ENCODE results near the gene CCDC6.
"Not testable (repeated sequence)": the region's sequence is repeated elsewhere in the genome, so short reads cannot be mapped to it uniquely, and the experiment has no call there.

Gene CCDC6

GRCh38 chr10:59880971-59881510 is 25.3 kb downstream of the CCDC6 start:
- Histone ChIP-seq H3K36me3 (ENCODE audit: control insufficient read depth, insufficient read depth, low read length) (no peaks in the 10 kb centered on the region), H3K9me3 (ENCODE audit: control insufficient read depth, low read length) (no peaks in the 10 kb centered on the region), H3K4me1 (ENCODE audit: control insufficient read depth, insufficient read depth, low read length, poor library complexity, severe bottlenecking) (peaks cover 9% of the 10 kb centered on the region), H3K27ac (ENCODE audit: low read depth, low read length, severe bottlenecking) (no peak overlapping the region), H3K4me3 (ENCODE audit: extremely low read depth, insufficient read depth, low read length, poor library complexity, severe bottlenecking) (no peak overlapping the region)
- WGBS, 2 experiments (ENCODE audit: insufficient coverage in 2 of 2), result 77 to 79% methylated on average over 4 to 6 of the region's 6 CpGs

DNA sequence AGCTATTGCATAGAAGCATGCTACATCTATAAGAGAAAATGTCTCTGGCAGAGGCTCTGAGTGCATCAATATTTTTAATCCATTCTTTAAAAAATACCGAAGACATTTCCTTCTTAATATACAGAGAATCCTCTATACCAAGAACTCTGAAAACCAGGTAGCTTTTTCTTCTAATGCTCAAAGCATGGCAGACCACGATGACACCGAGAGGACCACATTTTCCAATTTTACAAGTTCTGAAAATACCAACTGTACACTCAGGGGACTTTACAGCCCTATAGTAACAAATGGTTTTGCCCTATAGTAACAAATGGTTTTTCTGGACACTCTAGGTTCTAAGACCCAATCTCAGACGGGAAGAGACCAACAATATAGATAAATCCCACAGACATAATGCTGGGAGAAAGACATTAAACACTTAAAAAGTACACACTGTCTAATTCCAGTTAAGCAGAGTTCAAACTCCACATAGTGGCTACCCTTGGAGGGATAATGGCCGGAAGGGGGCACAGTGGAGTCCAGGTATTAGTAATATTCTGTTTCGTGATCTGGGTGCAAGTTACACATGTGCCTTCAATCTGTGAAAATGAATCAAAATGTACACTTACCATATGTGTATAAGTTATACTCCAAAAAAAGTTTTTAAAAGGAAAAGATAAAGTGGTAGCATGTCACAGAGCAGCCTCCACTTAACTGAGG is 26.2 kb downstream of the CCDC6 start:
- WGBS, 2 experiments (ENCODE audit: insufficient coverage in 2 of 2), result 95 to 96% methylated on average over 3 of the region's 6 CpGs
- Histone ChIP-seq H3K9me3 (ENCODE audit: control insufficient read depth, low read length) (no peaks in the 10 kb centered on the region), H3K36me3 (ENCODE audit: control insufficient read depth, insufficient read depth, low read length) (no peaks in the 10 kb centered on the region), H3K27ac (ENCODE audit: low read depth, low read length, severe bottlenecking) (no peak overlapping the region), H3K4me1 (ENCODE audit: control insufficient read depth, insufficient read depth, low read length, poor library complexity, severe bottlenecking) (peaks cover 9% of the 10 kb centered on the region), H3K4me3 (ENCODE audit: extremely low read depth, insufficient read depth, low read length, poor library complexity, severe bottlenecking) (no peak overlapping the region)

GRCh38 chr10:59879363-59879913 is 26.9 kb downstream of the CCDC6 start:
- Histone ChIP-seq H3K9me3 (ENCODE audit: control insufficient read depth, low read length) (no peaks in the 10 kb centered on the region), H3K27ac (ENCODE audit: low read depth, low read length, severe bottlenecking) (no peak overlapping the region)
- 83 to 85% methylated on average over 2 to 3 of the region's 4 CpGs for WGBS, 2 experiments (ENCODE audit: insufficient coverage in 2 of 2)

DNA sequence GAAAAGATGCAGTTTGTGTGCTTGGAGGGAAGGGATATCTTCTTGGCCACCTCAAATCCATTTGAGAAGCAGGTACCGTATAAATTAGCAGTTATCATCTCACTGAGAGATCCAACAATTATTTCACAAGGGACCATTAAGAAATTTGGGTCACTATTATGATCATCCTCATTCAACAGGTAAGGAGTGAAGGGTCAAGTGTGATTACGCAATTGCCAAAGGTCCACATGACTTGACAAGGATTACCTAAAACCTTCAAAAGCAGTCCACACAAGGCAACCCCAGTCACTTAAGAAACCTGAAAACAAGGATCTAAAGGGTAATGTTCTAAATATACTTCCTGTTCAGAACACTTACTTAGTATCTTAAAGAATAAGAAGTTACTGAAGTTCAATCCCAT is 27.4 kb downstream of the CCDC6 start:
- H3K27ac ChIP-seq (ENCODE audit: low read depth, low read length, severe bottlenecking), result no peak overlapping the region
- no peaks in the 10 kb centered on the region for H3K36me3 ChIP-seq (ENCODE audit: control insufficient read depth, insufficient read depth, low read length)
- H3K9me3 ChIP-seq (ENCODE audit: control insufficient read depth, low read length), result no peaks in the 10 kb centered on the region
- 100% methylated on average over 1 of the region's 2 CpGs; no CpG with 5 or more reads in 1 of the 2 experiments for WGBS, 2 experiments (ENCODE audit: insufficient coverage in 2 of 2)
- H3K4me3 ChIP-seq (ENCODE audit: extremely low read depth, insufficient read depth, low read length, poor library complexity, severe bottlenecking), result no peak overlapping the region
- peaks cover 9% of the 10 kb centered on the region for H3K4me1 ChIP-seq (ENCODE audit: control insufficient read depth, insufficient read depth, low read length, poor library complexity, severe bottlenecking)

More at GRCh38 chr10:59879363-59879913, 26.9 kb downstream of the CCDC6 start:
- Histone ChIP-seq H3K36me3 (ENCODE audit: control insufficient read depth, insufficient read depth, low read length) (no peaks in the 10 kb centered on the region), H3K4me1 (ENCODE audit: control insufficient read depth, insufficient read depth, low read length, poor library complexity, severe bottlenecking) (peaks cover 9% of the 10 kb centered on the region), H3K4me3 (ENCODE audit: extremely low read depth, insufficient read depth, low read length, poor library complexity, severe bottlenecking) (no peak overlapping the region)

GRCh38 chr10:59878289-59878688 is 28.1 kb downstream of the CCDC6 start:
- 90 to 91% methylated on average over 1 to 2 of the region's 2 CpGs for WGBS, 2 experiments (ENCODE audit: insufficient coverage in 2 of 2)
- no peak overlapping the region for H3K4me3 ChIP-seq (ENCODE audit: extremely low read depth, insufficient read depth, low read length, poor library complexity, severe bottlenecking)
- no peak overlapping the region for H3K27ac ChIP-seq (ENCODE audit: low read depth, low read length, severe bottlenecking)
- peaks cover 9% of the 10 kb centered on the region for H3K4me1 ChIP-seq (ENCODE audit: control insufficient read depth, insufficient read depth, low read length, poor library complexity, severe bottlenecking)
- H3K9me3 ChIP-seq (ENCODE audit: control insufficient read depth, low read length), result no peaks in the 10 kb centered on the region
- H3K36me3 ChIP-seq (ENCODE audit: control insufficient read depth, insufficient read depth, low read length), result no peaks in the 10 kb centered on the region

- WGBS, 2 experiments (ENCODE audit: insufficient coverage in 2 of 2), result 93 to 100% methylated on average over 4 of the region's 7 CpGs
- H3K4me3 ChIP-seq (ENCODE audit: extremely low read depth, insufficient read depth, low read length, poor library complexity, severe bottlenecking), result no peak overlapping the region
- H3K9me3 ChIP-seq (ENCODE audit: control insufficient read depth, low read length), result no peaks in the 10 kb centered on the region
- H3K27ac ChIP-seq (ENCODE audit: low read depth, low read length, severe bottlenecking), result no peak overlapping the region
- H3K4me1 ChIP-seq (ENCODE audit: control insufficient read depth, insufficient read depth, low read length, poor library complexity, severe bottlenecking), result peaks cover 9% of the 10 kb centered on the region
- H3K36me3 ChIP-seq (ENCODE audit: control insufficient read depth, insufficient read depth, low read length), result no peaks in the 10 kb centered on the region
Measured at GRCh38 chr10:59877191-59877671, 29.1 kb downstream of the CCDC6 start.

DNA sequence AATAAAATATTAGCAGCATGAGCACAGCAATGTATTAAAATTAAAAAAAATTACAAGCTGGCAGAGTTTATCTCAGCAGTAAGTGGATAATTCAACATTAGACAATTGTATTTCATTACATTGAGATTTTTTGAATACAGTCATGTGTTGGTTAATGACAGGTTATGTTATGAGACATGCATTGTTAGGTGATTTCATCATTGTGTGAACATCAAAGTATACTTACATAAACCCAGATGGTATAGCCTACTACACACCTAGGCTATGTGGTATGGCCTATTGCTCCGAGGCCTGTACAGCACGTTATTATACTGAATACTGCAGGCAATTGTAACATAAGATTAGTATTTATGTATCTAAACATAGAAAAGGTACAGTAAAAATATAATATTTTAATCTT is 29.7 kb downstream of the CCDC6 start:
- peaks cover 9% of the 10 kb centered on the region for H3K4me1 ChIP-seq (ENCODE audit: control insufficient read depth, insufficient read depth, low read length, poor library complexity, severe bottlenecking)
- no peaks in the 10 kb centered on the region for H3K36me3 ChIP-seq (ENCODE audit: control insufficient read depth, insufficient read depth, low read length)
- H3K9me3 ChIP-seq (ENCODE audit: control insufficient read depth, low read length), result no peaks in the 10 kb centered on the region
- H3K27ac ChIP-seq (ENCODE audit: low read depth, low read length, severe bottlenecking), result no peak overlapping the region
- no CpG with 5 or more reads among the region's 2 CpGs for WGBS, 2 experiments (ENCODE audit: insufficient coverage in 2 of 2)
- no peak overlapping the region for H3K4me3 ChIP-seq (ENCODE audit: extremely low read depth, insufficient read depth, low read length, poor library complexity, severe bottlenecking)

- not testable (repeated sequence) for H3K9me3 ChIP-seq (ENCODE audit: control insufficient read depth, low read length); H3K4me1 ChIP-seq (ENCODE audit: control insufficient read depth, insufficient read depth, low read length, poor library complexity, severe bottlenecking); H3K4me3 ChIP-seq (ENCODE audit: extremely low read depth, insufficient read depth, low read length, poor library complexity, severe bottlenecking); H3K36me3 ChIP-seq (ENCODE audit: control insufficient read depth, insufficient read depth, low read length); H3K27ac ChIP-seq (ENCODE audit: low read depth, low read length, severe bottlenecking)
- WGBS, 2 experiments (ENCODE audit: insufficient coverage in 2 of 2), result 87 to 94% methylated on average over 6 to 8 of the region's 9 CpGs
Measured at GRCh38 chr10:59876208-59876607, 30.1 kb downstream of the CCDC6 start.

DNA sequence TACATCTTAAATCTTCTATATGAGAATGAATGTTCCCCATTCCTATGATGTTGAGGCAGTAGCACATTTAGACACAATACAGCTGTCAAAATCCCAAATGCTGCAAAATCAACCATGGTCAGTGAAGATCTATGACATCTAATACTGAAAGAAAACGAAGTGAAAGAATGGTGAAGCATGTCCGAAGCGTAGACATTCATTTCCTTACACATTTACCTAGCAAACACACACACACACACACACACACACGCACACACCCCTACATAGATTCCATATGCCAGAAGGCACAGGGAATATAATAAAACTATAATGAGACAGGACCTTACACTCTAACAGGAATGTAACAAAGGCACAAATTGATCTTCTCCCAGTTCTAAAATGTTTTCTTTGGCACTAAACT is 32.5 kb downstream of the CCDC6 start:
- no peaks in the 10 kb centered on the region for H3K36me3 ChIP-seq (ENCODE audit: control insufficient read depth, insufficient read depth, low read length)
- H3K9me3 ChIP-seq (ENCODE audit: control insufficient read depth, low read length), result no peaks in the 10 kb centered on the region
- WGBS, 2 experiments (ENCODE audit: insufficient coverage in 2 of 2), result no CpG with 5 or more reads among the region's 4 CpGs
- H3K4me1 ChIP-seq (ENCODE audit: control insufficient read depth, insufficient read depth, low read length, poor library complexity, severe bottlenecking), result peaks cover 9% of the 10 kb centered on the region
- no peak overlapping the region for H3K4me3 ChIP-seq (ENCODE audit: extremely low read depth, insufficient read depth, low read length, poor library complexity, severe bottlenecking)
- no peak overlapping the region for H3K27ac ChIP-seq (ENCODE audit: low read depth, low read length, severe bottlenecking)

- H3K27ac ChIP-seq (ENCODE audit: low read depth, low read length, severe bottlenecking), result no peak overlapping the region
- H3K36me3 ChIP-seq (ENCODE audit: control insufficient read depth, insufficient read depth, low read length), result no peaks in the 10 kb centered on the region
- no peak overlapping the region for H3K4me3 ChIP-seq (ENCODE audit: extremely low read depth, insufficient read depth, low read length, poor library complexity, severe bottlenecking)
- H3K4me1 ChIP-seq (ENCODE audit: control insufficient read depth, insufficient read depth, low read length, poor library complexity, severe bottlenecking), result peaks cover 9% of the 10 kb centered on the region
- WGBS, 2 experiments (ENCODE audit: insufficient coverage in 2 of 2), result 91 to 93% methylated on average over 4 to 5 of the region's 7 CpGs
- H3K9me3 ChIP-seq (ENCODE audit: control insufficient read depth, low read length), result no peaks in the 10 kb centered on the region
Measured at GRCh38 chr10:59872892-59873463, 33.4 kb downstream of the CCDC6 start.

DNA sequence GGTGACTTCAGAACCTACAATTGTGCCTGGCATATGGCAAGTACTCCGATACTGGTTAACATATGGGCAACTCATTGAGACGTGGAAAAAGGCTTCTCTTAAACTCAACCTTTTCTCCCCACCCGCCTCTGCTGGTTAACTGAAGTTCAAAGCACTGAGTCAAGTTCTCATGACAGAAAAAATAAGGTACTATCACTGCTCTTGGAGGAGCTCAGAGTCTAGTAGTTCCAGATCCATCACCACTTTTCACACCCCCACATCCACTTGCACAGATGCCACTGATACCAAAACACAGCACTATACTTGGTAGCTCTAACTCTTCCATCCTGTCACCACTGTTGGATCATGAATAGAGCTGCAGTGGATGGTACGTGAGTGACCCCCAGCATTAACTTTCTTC is 36.2 kb downstream of the CCDC6 start:
- Histone ChIP-seq H3K36me3 (ENCODE audit: control insufficient read depth, insufficient read depth, low read length) (no peaks in the 10 kb centered on the region), H3K4me1 (ENCODE audit: control insufficient read depth, insufficient read depth, low read length, poor library complexity, severe bottlenecking) (no peaks in the 10 kb centered on the region), H3K9me3 (ENCODE audit: control insufficient read depth, low read length) (no peaks in the 10 kb centered on the region), H3K4me3 (ENCODE audit: extremely low read depth, insufficient read depth, low read length, poor library complexity, severe bottlenecking) (no peak overlapping the region), H3K27ac (ENCODE audit: low read depth, low read length, severe bottlenecking) (no peak overlapping the region)
- 82 to 96% methylated on average over 3 of the region's 4 CpGs for WGBS, 2 experiments (ENCODE audit: insufficient coverage in 2 of 2)

All from mesodermal cell (in vitro differentiated cells).